Measurements from ENCODE around the gene LPAR3.

LPAR3 gene

GRCh38 chr1:84771895-84772294, 121.1 kb downstream of the LPAR3 start:
- H3K4me3 ChIP-seq (ENCODE audit: insufficient read depth, low read depth, low read length, poor library complexity, severe bottlenecking), result no peak overlapping the region
- no peaks in the 10 kb centered on the region for H3K9me3 ChIP-seq (ENCODE audit: control insufficient read depth, low read length)
- H3K27me3 ChIP-seq (replicated peaks; ENCODE audit: control insufficient read depth, insufficient read depth, low read length, poor library complexity, severe bottlenecking), result no peaks in the 10 kb centered on the region
- no peaks in the 10 kb centered on the region for H3K4me1 ChIP-seq (ENCODE audit: control insufficient read depth, insufficient read depth, low read length, poor library complexity, severe bottlenecking)
- no peaks in the 10 kb centered on the region for H3K36me3 ChIP-seq (ENCODE audit: control insufficient read depth, insufficient read depth, low read length)
- H3K27ac ChIP-seq (ENCODE audit: insufficient read depth, low read length, poor library complexity, severe bottlenecking), result no peak overlapping the region
- no peak for DNase-seq

DNA sequence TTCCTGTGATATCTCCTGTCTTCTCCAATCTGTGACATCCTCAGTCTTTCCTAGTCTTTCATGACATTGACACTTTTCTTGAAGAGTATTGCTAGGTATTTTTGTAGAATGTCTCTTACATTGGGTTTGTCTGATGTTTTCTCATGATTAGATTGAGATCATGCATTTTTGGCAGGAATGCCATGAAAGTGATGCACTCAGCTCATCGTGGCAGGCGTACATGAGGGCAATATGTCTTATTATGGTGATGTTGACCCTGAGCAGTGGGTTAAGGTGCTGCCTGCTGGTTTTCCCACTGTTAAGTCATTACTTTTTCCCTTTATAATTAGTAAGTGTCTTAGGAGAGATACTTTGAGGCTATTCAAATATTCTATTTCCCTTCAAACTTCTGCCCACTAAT, 122.5 kb downstream of the LPAR3 start:
- Histone ChIP-seq H3K4me3 (ENCODE audit: insufficient read depth, low read depth, low read length, poor library complexity, severe bottlenecking) (no peak overlapping the region), H3K36me3 (ENCODE audit: control insufficient read depth, insufficient read depth, low read length) (no peaks in the 10 kb centered on the region), H3K4me1 (ENCODE audit: control insufficient read depth, insufficient read depth, low read length, poor library complexity, severe bottlenecking) (no peaks in the 10 kb centered on the region), H3K9me3 (ENCODE audit: control insufficient read depth, low read length) (no peaks in the 10 kb centered on the region), H3K27ac (ENCODE audit: insufficient read depth, low read length, poor library complexity, severe bottlenecking) (no peak overlapping the region), H3K27me3 (replicated peaks; ENCODE audit: control insufficient read depth, insufficient read depth, low read length, poor library complexity, severe bottlenecking) (no peaks in the 10 kb centered on the region)
- DNase-seq, result no peak

DNA sequence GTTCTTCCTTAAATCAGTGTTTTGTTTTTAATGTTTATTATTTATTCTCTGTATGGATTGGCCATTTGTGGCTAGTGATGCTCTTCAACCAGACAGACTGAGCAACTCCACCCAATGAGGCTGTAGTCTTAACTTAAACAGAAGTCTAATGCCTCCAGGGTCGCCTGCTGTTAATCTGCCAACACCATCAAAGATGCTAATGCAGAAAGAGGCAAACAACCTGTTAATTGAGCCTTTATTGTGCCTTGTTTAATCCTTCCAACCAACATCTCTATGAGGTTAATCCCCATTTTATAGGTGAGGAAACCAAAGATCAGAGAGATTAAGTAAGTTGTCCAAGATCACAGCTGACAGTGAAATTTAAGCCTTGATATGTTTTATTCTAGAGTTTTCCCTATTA, 123.4 kb downstream of the LPAR3 start:
- no peak overlapping the region for H3K4me3 ChIP-seq (ENCODE audit: insufficient read depth, low read depth, low read length, poor library complexity, severe bottlenecking)
- no peaks in the 10 kb centered on the region for H3K4me1 ChIP-seq (ENCODE audit: control insufficient read depth, insufficient read depth, low read length, poor library complexity, severe bottlenecking)
- DNase-seq, result no peak
- no peak overlapping the region for H3K27ac ChIP-seq (ENCODE audit: insufficient read depth, low read length, poor library complexity, severe bottlenecking)
- no peaks in the 10 kb centered on the region for H3K27me3 ChIP-seq (replicated peaks; ENCODE audit: control insufficient read depth, insufficient read depth, low read length, poor library complexity, severe bottlenecking)
- no peaks in the 10 kb centered on the region for H3K36me3 ChIP-seq (ENCODE audit: control insufficient read depth, insufficient read depth, low read length)
- H3K9me3 ChIP-seq (ENCODE audit: control insufficient read depth, low read length), result no peaks in the 10 kb centered on the region

DNA sequence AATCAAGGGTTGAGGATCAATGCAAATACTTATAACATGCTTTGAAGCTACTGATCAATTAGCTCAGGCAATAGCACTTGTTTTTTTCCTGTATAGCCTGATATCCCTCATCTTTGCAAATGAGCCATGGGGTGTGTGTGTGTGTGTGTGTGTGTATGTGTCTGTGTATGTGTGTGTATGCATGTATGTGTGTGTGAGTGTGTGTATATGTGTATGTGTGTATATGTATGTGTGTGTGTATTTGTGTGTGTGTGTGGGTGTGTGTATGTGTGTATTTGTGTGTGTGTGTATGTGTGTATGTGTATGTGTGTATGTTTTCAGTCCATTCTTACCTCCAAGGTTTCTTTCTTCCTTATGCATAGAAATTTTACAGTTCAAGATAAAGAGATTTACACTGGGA, 124.4 kb downstream of the LPAR3 start:
- H3K36me3 ChIP-seq (ENCODE audit: control insufficient read depth, insufficient read depth, low read length), result no peaks in the 10 kb centered on the region
- H3K27ac ChIP-seq (ENCODE audit: insufficient read depth, low read length, poor library complexity, severe bottlenecking), result no peak overlapping the region
- H3K4me3 ChIP-seq (ENCODE audit: insufficient read depth, low read depth, low read length, poor library complexity, severe bottlenecking), result no peak overlapping the region
- no peaks in the 10 kb centered on the region for H3K9me3 ChIP-seq (ENCODE audit: control insufficient read depth, low read length)
- DNase-seq, result no peak
- no peaks in the 10 kb centered on the region for H3K4me1 ChIP-seq (ENCODE audit: control insufficient read depth, insufficient read depth, low read length, poor library complexity, severe bottlenecking)
- no peaks in the 10 kb centered on the region for H3K27me3 ChIP-seq (replicated peaks; ENCODE audit: control insufficient read depth, insufficient read depth, low read length, poor library complexity, severe bottlenecking)

DNA sequence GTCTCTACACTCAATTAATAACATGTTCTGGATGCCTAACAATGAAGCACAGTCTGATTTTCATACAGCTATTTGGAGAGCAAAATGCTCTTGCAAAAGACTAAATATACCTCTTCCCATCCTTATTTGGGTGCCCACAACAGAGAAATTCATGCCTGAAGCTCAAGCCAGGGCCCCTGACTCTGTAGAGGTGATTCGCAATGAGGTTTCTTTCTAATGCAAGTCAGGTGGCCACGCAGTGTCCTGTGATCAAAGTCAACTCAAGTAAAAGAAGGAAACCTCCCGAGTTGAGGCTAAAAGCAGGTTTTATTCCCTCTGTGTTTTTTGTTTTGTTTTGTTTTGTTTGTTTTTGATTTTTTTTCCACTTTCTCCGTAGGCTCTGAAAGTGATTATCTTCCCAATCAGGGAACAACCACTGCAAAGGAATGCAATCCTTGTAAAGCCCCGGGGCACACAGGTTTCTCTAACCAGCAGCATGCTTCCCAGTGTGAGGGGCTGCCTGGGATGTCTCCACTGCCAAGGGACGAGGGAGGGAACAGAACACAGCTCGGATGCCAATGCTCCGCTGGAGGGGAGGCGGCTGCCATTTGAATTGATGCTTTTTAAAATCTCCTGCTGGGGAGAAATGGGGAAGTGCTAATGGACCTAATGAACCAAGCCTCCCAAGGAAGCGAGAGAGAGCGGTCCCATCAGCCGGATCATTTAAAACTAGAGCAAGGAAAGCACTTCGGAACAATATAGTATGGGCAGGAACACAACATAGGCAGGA, 128.9 kb downstream of the LPAR3 start:
- Histone ChIP-seq H3K27me3 (replicated peaks; ENCODE audit: control insufficient read depth, insufficient read depth, low read length, poor library complexity, severe bottlenecking) (no peaks in the 10 kb centered on the region), H3K36me3 (ENCODE audit: control insufficient read depth, insufficient read depth, low read length) (no peaks in the 10 kb centered on the region), H3K9me3 (ENCODE audit: control insufficient read depth, low read length) (no peaks in the 10 kb centered on the region), H3K4me3 (ENCODE audit: insufficient read depth, low read depth, low read length, poor library complexity, severe bottlenecking) (no peak overlapping the region), H3K4me1 (ENCODE audit: control insufficient read depth, insufficient read depth, low read length, poor library complexity, severe bottlenecking) (no peaks in the 10 kb centered on the region), H3K27ac (ENCODE audit: insufficient read depth, low read length, poor library complexity, severe bottlenecking) (no peak overlapping the region)
- no peak for DNase-seq

- Histone ChIP-seq H3K9me3 (ENCODE audit: control insufficient read depth, low read length) (no peaks in the 10 kb centered on the region), H3K27ac (ENCODE audit: insufficient read depth, low read length, poor library complexity, severe bottlenecking) (no peak overlapping the region), H3K4me3 (ENCODE audit: insufficient read depth, low read depth, low read length, poor library complexity, severe bottlenecking) (no peak overlapping the region), H3K4me1 (ENCODE audit: control insufficient read depth, insufficient read depth, low read length, poor library complexity, severe bottlenecking) (no peaks in the 10 kb centered on the region), H3K27me3 (replicated peaks; ENCODE audit: control insufficient read depth, insufficient read depth, low read length, poor library complexity, severe bottlenecking) (no peaks in the 10 kb centered on the region), H3K36me3 (ENCODE audit: control insufficient read depth, insufficient read depth, low read length) (no peaks in the 10 kb centered on the region)
- DNase-seq, result no peak
These were observed 130.3 kb downstream of the LPAR3 start for GRCh38 chr1:84762664-84763063.
